Measurements from ENCODE around the gene AKT2. TPM values are rescaled to one million over a fixed set of nuclear protein-coding genes. Genes with fewer than 3 reads are reported as not detected.
A peak's percentile ranks its signal among the peaks of the same experiment; 100 is the strongest.
"Not testable (repeated sequence)": the region's sequence is repeated elsewhere in the genome, so short reads cannot be mapped to it uniquely, and the experiment has no call there.

Gene AKT2
- 10 to 100 TPM; 80.4 to 85.1 TPM for total RNA-seq
- long read RNA-seq, donor 1, full-length matches to known transcripts: 1 of 5 reads
- long read RNA-seq, donor 1, partial matches to known transcripts: 0 of 5 reads
- long read RNA-seq, donor 1, other reads (novel, unspliced or antisense): 4 of 5 reads
- long read RNA-seq, donor 2, partial matches to known transcripts: 2 of 6 reads
- long read RNA-seq, donor 2, other reads (novel, unspliced or antisense): 4 of 6 reads

DNA sequence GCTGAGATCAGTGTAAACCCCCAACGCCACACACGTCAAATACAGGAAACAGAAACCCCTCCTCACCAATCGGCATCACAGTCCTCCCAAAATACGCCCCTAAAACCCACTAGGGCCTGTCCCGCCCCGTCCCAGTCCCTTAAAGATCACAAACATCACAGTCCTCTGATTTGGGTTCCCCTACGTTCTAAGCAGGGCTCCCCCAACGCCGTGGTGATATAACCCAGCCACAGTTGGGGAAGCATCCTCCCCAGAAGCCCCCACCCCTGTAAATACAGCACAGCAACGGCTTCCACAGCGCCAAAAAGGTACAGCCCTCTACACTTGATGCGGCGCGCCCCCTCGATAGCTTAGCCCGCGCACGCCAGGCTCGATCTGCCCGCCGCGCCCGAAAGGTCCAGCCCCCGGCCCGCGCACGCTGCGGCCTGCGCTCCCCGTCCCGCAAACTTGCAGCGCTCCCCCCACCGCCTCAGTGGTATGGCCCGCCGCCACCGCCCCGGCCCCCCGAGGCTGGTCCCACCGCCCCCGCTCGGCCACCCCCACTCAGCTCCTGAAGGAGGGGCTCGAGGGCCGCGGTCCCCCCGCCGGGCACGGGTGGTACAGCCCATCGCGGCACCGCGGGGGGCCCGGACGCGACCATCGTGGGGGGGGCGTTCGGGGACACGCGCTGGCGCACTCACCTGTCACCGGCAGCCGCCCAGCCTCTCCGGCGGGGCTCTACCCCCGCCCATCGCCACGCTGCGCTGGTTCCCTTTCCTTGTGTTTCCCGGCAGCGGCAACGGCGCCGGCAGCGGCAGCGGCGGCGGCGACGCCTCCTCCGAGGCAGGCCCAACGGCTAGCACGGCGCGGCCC lies at the start of gene AKT2:
Gene AKT2 (minus strand): TSS at position 845 of the 852 bp plus-strand sequence. CDS start 20,078 bp downstream, outside the sequence.
- intact Hi-C loops (cut with DNase I): no loop called here
- DNase-seq (ENCODE audit: low spot score): peak; percentile 91

GRCh38 chr19:40333083-40333482 lies 47.9 kb upstream of the AKT2 start:
- intact Hi-C loops (cut with DNase I): not testable (repeated sequence)

GRCh38 chr19:40332669-40333068 lies 47.5 kb upstream of the AKT2 start:
- intact Hi-C loops (cut with DNase I): no loop called here

More at GRCh38 chr19:40333083-40333482, 47.9 kb upstream of the AKT2 start:
- DNase-seq (ENCODE audit: low spot score): not testable (repeated sequence)

GRCh38 chr19:40331052-40331451 lies 45.9 kb upstream of the AKT2 start:
- intact Hi-C loops (cut with DNase I): no loop called here

More at GRCh38 chr19:40332669-40333068, 47.5 kb upstream of the AKT2 start:
- DNase-seq (ENCODE audit: low spot score): no peak

DNA sequence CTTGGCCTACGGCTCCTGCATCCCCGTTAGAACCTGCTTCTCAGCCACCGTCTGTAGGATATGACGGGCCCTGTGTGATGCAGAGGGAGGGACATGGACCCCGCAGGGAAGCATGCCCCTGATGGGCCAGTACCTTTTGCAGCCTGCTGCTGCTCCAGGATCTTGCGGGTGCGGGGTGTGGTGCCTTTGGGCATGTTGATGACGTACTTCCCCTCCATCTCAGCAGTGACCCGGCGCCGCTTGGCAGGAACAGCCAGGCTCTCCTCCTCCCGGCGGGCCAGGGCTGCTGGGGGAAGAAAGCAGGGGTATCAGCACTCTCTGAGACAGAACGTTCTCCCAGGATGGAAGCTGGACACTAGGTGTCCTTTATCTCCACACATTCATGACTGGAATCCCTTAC lies 41.1 kb upstream of the AKT2 start:
- intact Hi-C loops (cut with DNase I): no loop called here
- no peak for DNase-seq (ENCODE audit: low spot score)

More at GRCh38 chr19:40331052-40331451, 45.9 kb upstream of the AKT2 start:
- DNase-seq (ENCODE audit: low spot score): no peak

GRCh38 chr19:40323705-40324104 lies 38.6 kb upstream of the AKT2 start:
- intact Hi-C loops (cut with DNase I): no loop called here
- peak; percentile 68 for DNase-seq (ENCODE audit: low spot score)

DNA sequence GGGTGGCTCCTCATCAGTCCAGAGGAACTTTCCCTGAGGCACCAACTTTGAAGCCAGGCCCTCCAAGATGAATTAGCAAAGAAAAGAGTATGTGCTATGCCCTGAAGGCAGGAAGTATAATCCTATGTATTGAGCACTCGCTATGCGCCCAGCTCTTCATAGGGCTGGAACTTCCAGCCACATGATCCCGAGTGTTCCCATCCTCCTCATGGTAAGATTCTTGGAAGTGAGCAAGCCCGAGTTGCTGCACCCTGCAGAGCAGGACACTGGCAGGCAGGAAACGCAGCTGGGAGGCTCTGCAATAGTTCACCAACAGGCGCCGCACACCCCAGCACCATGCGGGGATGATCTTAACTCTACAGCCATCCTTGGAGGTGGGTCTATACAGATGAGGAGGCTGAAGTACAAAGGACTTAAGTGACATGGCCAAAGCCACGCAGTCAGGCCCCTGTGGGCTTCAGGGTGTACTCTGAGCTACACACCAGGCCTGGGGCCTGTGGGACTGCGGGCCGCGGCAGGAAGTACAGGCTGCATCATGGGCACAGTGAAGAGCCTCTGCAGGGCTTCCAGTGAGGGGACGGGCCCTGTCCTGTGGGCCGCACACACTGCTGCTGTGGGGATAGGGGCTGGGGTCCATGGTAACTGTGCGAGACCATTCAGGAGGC lies 37.9 kb upstream of the AKT2 start:
- peak; percentile 53 for DNase-seq (ENCODE audit: low spot score)
- intact Hi-C loops (cut with DNase I): no loop called here

DNA sequence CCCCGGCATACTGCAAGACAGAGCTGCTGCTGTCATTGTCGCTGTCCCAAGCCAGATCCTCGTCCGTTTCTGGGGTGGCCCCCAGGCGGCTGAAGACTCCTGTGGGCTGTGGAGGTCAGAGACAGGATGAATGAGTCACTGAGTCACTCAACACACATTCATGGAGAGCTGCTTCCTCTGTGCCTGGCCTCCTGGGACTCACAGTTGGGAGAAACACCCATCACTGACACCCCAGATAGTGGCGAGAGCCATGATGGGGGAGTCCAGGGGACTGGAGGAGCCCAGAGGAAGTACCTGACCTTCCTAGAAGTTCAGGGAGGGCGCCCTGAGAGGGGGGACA lies 37.1 kb upstream of the AKT2 start:
- intact Hi-C loops (cut with DNase I): no loop called here
- no peak for DNase-seq (ENCODE audit: low spot score)

DNA sequence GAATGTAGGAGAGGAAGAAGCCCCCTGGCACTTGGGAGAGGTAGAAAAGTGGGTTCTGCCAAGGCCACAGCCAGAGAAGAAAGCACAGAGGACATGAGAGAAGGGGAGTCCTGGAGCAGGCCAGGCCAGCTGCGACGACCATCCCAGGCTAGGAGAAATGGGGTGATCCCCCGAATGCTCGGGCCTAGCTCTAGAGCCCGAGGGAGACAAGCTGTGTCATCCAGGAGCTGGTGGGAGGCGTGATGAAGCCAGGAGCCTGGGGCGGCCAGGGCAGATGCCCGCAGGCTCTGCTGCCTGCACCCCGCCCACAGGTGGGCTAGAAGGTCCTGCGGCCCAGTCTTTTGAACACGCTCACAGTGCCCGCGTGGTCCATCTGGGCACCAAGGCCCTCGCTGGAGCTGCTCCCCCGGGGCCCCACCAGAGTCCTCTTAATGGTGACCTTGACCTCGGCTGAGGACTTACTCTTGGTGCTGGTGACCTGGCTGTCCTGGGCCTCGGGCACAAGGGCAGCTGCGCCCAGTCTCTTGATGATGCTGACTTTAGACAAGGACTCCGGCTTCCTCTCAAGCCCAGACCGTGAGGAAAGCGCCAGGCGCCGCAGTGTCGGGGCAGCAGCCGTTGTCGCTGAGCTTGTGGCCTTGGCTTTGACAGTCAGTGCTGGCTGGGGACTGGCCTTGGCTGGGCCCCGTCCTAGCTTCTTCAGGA lies 36.6 kb upstream of the AKT2 start:
- DNase-seq (ENCODE audit: low spot score): peak; percentile 76
- intact Hi-C loops (cut with DNase I): no loop called here

- intact Hi-C loops (cut with DNase I): no loop called here
- peak; percentile 79 for DNase-seq (ENCODE audit: low spot score)
Measured at GRCh38 chr19:40321076-40321475, 35.9 kb upstream of the AKT2 start.

DNA sequence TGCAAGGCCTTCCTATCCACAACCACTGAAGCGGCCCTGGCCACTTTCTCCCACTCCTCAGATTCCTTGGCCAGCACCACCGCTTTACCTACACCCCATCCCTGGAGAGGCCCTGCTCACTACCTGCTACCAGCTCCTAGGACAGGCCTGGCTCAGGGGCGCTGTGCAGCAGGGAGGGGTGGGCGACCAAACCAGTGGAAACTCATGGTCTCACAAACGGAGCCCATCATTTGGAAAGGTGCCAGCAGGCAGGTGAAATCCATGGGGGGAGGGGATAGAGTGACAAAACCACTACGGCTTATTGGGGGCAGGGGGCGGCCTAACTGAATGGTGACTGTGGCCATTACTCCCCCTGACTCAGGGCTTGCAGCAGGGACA lies 35.4 kb upstream of the AKT2 start:
- peak; percentile 40 for DNase-seq (ENCODE audit: low spot score)
- intact Hi-C loops (cut with DNase I): no loop called here

- intact Hi-C loops (cut with DNase I): loop anchor here in 1 of 2 donors (10.0 kb wide), 1 partner anchor 307 kb away; no protein-coding TSS in a partner anchor
- no peak for DNase-seq (ENCODE audit: low spot score)
Measured at GRCh38 chr19:40317338-40317737, 32.2 kb upstream of the AKT2 start.

- DNase-seq (ENCODE audit: low spot score): peak; percentile 79
- intact Hi-C loops (cut with DNase I): loop anchor here in 1 of 2 donors (10.0 kb wide), 1 partner anchor 309 kb away; no protein-coding TSS in a partner anchor
Measured at GRCh38 chr19:40315812-40316470, 30.8 kb upstream of the AKT2 start.

GRCh38 chr19:40314656-40315055 lies 29.5 kb upstream of the AKT2 start:
- DNase-seq (ENCODE audit: low spot score): no peak
- intact Hi-C loops (cut with DNase I): loop anchor here in 1 of 2 donors (10.0 kb wide), 1 partner anchor 310 kb away; no protein-coding TSS in a partner anchor

- peak; percentile 30 for DNase-seq (ENCODE audit: low spot score)
- intact Hi-C loops (cut with DNase I): loop anchor here in 1 of 2 donors (10.0 kb wide), 1 partner anchor 311 kb away; no protein-coding TSS in a partner anchor
Measured at GRCh38 chr19:40313229-40313983, 28.3 kb upstream of the AKT2 start.

GRCh38 chr19:40312533-40312932 lies 27.4 kb upstream of the AKT2 start:
- intact Hi-C loops (cut with DNase I): loop anchor here in 1 of 2 donors (10.0 kb wide), 1 partner anchor 312 kb away; no protein-coding TSS in a partner anchor
- peak; percentile 26 for DNase-seq (ENCODE audit: low spot score)

DNA sequence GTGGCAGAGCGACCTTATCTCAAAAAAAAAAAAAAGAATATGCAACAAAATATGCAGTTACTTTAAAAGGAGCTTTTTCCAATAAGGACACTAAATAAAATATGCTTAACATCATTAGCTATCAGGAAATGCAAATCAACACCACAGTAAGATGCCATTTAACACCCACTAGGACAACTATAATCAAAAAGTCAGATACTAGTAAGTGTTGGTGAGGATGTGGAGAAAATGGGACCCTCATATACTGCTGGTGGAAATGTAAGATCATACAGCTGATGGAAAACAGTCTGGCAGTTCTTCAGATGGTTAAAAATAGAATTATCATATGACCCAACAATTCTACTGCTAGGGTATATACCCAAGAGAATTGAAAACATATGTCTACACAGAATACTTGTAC lies 24.5 kb upstream of the AKT2 start:
- intact Hi-C loops (cut with DNase I): loop anchor here (10.0 kb wide), 2 partner anchors 85 to 315 kb away; partner anchors contain the start of gene HIPK4 (in 1 of the 2)
- DNase-seq (ENCODE audit: low spot score): no peak

- intact Hi-C loops (cut with DNase I): loop anchor here in 1 of 2 donors (10.0 kb wide), 1 partner anchor 89 kb away; the partner anchor contains the start of gene HIPK4
- DNase-seq (ENCODE audit: low spot score): peak; percentile 91
Measured at GRCh38 chr19:40305403-40305802, 20.3 kb upstream of the AKT2 start.
